ENCODE measurements around the gene PDGFRB.

Gene PDGFRB

GRCh38 chr5:150080696-150081435, 74.8 kb downstream of the PDGFRB start:
- FAIRE-seq, result no peak

- FAIRE-seq, result no peak
These were observed 75.7 kb downstream of the PDGFRB start for GRCh38 chr5:150079909-150080461.

- no peak for FAIRE-seq
These were observed 76.6 kb downstream of the PDGFRB start for GRCh38 chr5:150078802-150079689.

DNA sequence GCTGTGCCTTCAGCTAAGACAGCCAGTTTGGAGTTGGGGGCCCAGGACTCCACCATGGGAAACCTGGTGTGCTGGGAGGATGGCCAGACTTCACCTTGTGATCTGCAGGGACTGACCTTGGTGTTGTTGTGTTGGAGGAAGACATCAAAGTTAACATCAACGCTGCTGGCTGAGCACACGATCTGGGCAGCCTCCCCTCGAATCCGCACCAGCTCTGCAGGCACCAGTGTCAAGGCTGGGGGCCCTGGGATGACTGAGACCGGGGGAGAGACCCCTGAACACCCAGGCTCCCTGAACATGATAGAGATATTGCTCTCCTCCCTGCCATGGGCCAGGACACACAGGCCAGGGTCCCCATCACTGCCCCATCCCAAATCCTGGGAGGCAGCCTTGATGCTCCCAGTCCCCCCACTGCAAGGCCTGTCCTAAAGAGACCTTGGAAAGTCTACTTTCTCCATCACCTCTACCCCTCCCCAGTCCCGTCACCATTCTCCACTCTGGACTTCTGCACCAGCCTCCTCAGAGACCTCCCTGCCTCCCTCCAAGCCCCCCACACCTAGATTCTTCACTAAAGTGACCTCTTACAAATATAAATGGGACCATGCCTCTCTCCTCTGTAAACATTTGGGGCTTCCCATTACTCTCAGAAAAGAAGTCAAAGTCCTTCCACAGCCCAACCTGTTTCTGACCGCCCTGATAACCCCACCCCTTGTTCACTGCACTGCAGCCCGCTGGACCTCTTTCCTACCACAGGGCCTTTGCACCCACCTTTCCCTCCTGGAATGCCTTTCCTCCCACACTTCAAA, 77.4 kb downstream of the PDGFRB start:
- FAIRE-seq, result no peak

DNA sequence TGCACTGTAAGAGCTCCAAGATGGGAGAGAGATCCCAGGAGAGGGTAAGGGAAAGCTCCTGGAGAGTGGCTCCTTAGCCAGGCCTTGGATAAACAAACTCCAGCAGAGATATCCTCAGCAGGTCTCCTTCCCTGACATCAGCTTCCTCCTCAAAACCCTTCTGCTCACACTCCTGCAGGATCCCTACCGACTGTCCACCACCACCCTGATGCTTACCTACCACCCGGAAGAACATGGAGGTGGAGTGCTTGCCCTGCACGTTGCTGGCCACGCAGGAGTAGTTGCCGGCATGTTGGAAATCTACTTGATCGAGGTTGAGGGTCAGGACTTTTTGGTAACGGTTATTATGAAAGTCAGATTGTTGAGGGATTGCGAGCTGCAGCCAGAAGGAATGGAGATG, 78.6 kb downstream of the PDGFRB start:
- FAIRE-seq, result no peak

- no peak for FAIRE-seq
These were observed 79.8 kb downstream of the PDGFRB start for GRCh38 chr5:150075806-150076205.

DNA sequence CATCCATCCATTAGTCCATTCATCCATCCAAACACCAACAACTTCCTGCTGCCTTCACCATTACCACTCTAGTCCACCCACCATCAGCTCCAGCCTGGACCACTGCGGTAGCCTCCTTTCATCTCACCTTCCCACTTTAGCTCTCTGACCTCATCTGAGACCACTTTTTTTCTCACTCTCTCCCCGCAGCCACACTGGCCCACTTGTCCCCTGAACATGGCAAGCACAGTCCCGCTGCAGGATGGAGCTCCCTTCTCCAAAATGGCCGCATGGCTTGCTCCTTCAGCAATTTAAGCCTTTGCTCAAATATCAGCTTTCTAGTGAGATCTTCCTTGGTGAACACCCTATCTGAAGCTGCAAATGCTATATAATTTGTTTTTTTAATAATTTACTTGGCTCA, 80.4 kb downstream of the PDGFRB start:
- FAIRE-seq, result no peak

- FAIRE-seq, result no peak
These were observed 82.0 kb downstream of the PDGFRB start for GRCh38 chr5:150073677-150074076.

GRCh38 chr5:150073086-150073625, 82.5 kb downstream of the PDGFRB start:
- FAIRE-seq, result no peak

- no peak for FAIRE-seq
These were observed 84.8 kb downstream of the PDGFRB start for GRCh38 chr5:150070821-150071220.

- FAIRE-seq, result no peak
These were observed 85.7 kb downstream of the PDGFRB start for GRCh38 chr5:150069672-150070627.

GRCh38 chr5:150068961-150069645, 86.5 kb downstream of the PDGFRB start:
- no peak for FAIRE-seq

DNA sequence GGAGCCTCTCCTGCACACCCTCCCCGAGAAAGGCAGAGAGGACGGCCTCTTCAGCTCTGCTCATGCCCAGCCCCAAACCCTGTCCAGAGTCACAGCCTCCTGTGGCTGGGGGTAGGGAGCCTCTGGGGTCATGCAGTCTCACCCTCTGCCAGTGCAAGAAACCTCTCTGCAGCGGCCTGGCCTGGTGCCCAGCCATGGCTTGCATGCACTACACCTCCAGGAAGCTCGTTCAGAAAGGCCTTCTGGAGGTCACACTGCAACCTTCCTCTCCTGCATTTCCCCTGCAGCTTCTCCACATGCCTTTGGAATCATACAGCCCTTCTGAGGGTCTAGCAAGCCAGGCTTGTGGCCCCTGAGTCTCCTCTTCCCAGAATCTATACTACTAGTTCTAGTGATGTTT, 87.2 kb downstream of the PDGFRB start:
- no peak for FAIRE-seq

- no peak for FAIRE-seq
These were observed 87.6 kb downstream of the PDGFRB start for GRCh38 chr5:150068071-150068470.

- no peak for FAIRE-seq
These were observed 88.2 kb downstream of the PDGFRB start for GRCh38 chr5:150067405-150067960.

DNA sequence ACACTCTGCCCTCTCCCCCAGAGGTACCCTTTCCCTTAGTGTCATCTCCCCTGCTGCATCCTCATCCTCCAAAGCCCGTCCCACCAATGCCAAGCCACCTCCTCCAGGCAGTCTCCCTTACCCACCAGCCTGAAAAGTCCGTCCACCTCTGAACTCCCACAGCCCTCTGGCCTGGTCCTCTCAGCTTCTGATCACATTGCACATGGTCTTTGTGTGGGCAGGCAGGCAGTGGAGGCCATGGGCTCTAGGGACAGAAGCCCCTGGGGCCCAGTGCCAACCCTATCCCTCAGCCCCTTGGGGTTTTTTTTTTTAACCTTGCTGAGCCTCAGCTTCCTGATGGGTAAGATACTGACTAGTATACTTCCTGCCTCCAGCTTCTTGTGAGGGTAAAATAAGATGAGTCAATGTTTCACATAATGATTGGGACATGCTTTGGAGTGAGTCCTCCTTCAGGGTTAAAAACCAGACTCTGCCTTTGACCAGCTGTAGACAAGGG, 88.7 kb downstream of the PDGFRB start:
- no peak for FAIRE-seq

- FAIRE-seq, result no peak
These were observed 89.2 kb downstream of the PDGFRB start for GRCh38 chr5:150066436-150066835.

DNA sequence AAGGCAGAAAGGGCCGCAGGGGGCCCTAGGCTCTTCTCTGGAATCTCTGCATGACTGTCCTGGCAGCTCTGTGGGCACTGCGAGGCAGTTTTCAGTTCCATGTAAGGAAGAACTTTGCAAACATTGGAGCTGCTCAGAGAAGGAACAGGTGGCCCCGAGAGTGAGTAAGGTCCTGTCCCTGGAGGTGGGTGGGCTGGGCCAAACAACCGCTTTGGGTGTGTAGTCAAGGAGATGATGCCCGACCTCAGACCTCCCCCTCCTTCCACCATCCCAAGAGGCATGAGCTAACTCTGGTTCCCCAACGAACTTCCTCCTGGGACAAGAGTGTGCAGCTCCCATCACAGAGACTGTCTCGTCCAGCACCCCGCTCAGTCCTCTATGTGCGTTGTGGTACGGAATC, 89.8 kb downstream of the PDGFRB start:
- no peak for FAIRE-seq

GRCh38 chr5:150065346-150065745, 90.3 kb downstream of the PDGFRB start:
- no peak for FAIRE-seq

DNA sequence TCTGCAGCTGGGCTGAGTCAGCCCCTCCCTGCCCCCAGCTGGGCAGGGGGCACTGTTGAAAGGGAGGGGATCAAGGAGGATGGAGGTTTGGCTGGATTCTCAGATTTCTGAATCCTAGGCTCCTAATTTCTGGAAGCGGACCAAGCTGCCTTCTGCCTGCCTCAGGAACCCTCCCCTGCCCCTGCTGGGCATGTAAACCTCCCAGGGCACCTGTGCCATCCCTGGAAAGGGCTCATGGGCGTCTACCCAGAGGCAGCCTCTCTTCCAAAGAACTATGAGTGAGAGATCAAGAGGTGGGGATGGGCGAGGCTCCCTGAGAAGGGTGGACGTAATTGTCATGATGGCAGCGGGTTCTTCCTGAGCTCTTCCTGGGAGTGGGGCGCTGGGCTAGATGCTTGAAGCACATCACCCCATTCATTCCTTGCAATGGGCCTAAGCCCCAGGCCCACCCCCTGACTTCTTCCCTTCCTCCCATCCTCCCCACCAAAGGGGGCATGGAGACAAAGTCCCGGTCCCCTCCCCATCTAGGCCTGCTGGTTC, 90.9 kb downstream of the PDGFRB start:
- no peak for FAIRE-seq
